OCI-LY1 (cell line): ENCODE measurements around the gene MFAP3L.

Experiments used
- H2AFZ ChIP-seq: fragments of 200-600 bp; sonication (generic), shearing (Covaris generic); 2 replicates; pipeline ENCODE4 v1.6.0; 2014; ENCODE audit warnings: antibody characterized with exemption, mild to moderate bottlenecking, low read length
- H3F3A ChIP-seq: fragments of 200-600 bp; sonication (generic), shearing (Covaris generic); 2 replicates; pipeline ENCODE4 v1.6.0; 2014; ENCODE audit warnings: mild to moderate bottlenecking, antibody characterized with exemption, low read length, moderate library complexity; ENCODE audit not compliant: insufficient read depth
- H3K27ac ChIP-seq: fragments of 200-600 bp; sonication (generic); 2 replicates; pipeline ENCODE4 v1.5.1; 2014; ENCODE audit warnings: low read length, mixed run types, mild to moderate bottlenecking, low read depth; ENCODE audit not compliant: poor library complexity, severe bottlenecking
- H3K27me3 ChIP-seq: fragments of 200-600 bp; sonication (generic); 2 replicates; pipeline ENCODE4 v1.6.0; 2014; ENCODE audit warnings: antibody characterized with exemption, mild to moderate bottlenecking, low read length, moderate library complexity; ENCODE audit not compliant: insufficient read depth
- H3K36me3 ChIP-seq: fragments of 200-600 bp; sonication (generic); 2 replicates; pipeline ENCODE4 v1.6.1; 2014; ENCODE audit warnings: mild to moderate bottlenecking, antibody characterized with exemption, low read length, moderate library complexity, mixed read lengths; ENCODE audit not compliant: insufficient read depth
- H3K4me1 ChIP-seq: fragments of 200-600 bp; sonication (generic); 2 replicates; pipeline ENCODE4 v1.5.1; 2014; ENCODE audit warnings: mild to moderate bottlenecking, low read length, moderate library complexity; ENCODE audit not compliant: insufficient read depth, severe bottlenecking
- H3K4me2 ChIP-seq: fragments of 200-600 bp; sonication (generic), shearing (Covaris generic); 2 replicates; pipeline ENCODE4 v1.6.1; 2014; ENCODE audit warnings: low read length
- H3K4me3 ChIP-seq: fragments of 200-600 bp; sonication (generic); 2 replicates; pipeline ENCODE4 v1.5.1; 2014; ENCODE audit warnings: low read length, low read depth, mild to moderate bottlenecking, mixed read lengths; ENCODE audit not compliant: poor library complexity, severe bottlenecking
- H3K79me2 ChIP-seq: fragments of 200-600 bp; shearing (Covaris generic); 2 replicates; pipeline ENCODE4 v1.6.1; 2016; ENCODE audit warnings: mixed run types, low read length, mixed read lengths; ENCODE audit not compliant: insufficient read depth
- H3K9ac ChIP-seq: fragments of 200-600 bp; sonication (generic), shearing (Covaris generic); 2 replicates; pipeline ENCODE4 v1.6.1; 2014; ENCODE audit warnings: mild to moderate bottlenecking, low read length, mixed read lengths
- H3K9me2 ChIP-seq: fragments of 200-600 bp; sonication (generic), shearing (Covaris generic); 2 replicates; pipeline ENCODE4 v1.6.1; 2014; ENCODE audit warnings: low read depth, mild to moderate bottlenecking, low read length, mixed read lengths
- H3K9me3 ChIP-seq: fragments of 200-600 bp; shearing (Covaris generic); 2 replicates; pipeline ENCODE4 v1.6.1; 2014; ENCODE audit warnings: low read length, mixed read lengths
- H4K20me1 ChIP-seq: fragments of 200-600 bp; sonication (generic), shearing (Covaris generic); 2 replicates; pipeline ENCODE4 v1.6.0; 2016; ENCODE audit warnings: mild to moderate bottlenecking, low read length; ENCODE audit not compliant: insufficient read depth
- EZH2 ChIP-seq: fragments of 200-600 bp; sonication (generic), shearing (Covaris generic); IDR thresholded peaks from 2 replicates; pipeline ENCODE4 v1.8.0; 2017; ENCODE audit warnings: borderline replicate concordance, mixed run types, mild to moderate bottlenecking, antibody characterized with exemption, low read length, moderate library complexity, mixed read lengths
- TF ChIP-seq, protein P1 (sequence below): fragments of 200-600 bp; sonication (generic), shearing (Covaris generic); IDR thresholded peaks from 2 replicates; pipeline ENCODE4 v1.5.1; 2017; ENCODE audit warnings: mild to moderate bottlenecking, antibody characterized with exemption, low read length, moderate library complexity, mixed read lengths

MFAP3L gene

DNA sequence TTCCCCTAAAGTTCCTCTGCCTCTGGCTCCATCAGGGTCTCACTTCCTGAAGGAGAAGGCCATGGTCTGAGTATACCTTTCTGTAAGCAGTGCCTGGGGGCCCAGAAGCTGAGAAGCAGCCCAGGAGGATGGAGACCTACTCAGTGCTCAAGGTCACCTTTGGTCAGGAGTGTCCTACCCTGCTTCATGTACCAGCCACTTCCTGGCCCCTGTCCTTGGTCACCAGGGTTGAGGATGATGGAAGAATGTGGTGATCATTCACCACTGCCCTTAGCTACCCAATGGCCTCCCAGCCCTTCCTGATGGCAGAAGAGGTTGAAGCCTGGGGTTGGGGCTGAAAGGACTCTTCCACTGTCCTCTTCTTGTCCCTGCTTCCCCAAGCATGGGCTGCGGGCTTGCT lies 9.0 kb upstream of the MFAP3L start:
- H3K9me3 ChIP-seq = no peaks in the 10 kb centered on the region
- no peaks in the 10 kb centered on the region for H3K36me3 ChIP-seq
- TF ChIP-seq, protein P1, sequence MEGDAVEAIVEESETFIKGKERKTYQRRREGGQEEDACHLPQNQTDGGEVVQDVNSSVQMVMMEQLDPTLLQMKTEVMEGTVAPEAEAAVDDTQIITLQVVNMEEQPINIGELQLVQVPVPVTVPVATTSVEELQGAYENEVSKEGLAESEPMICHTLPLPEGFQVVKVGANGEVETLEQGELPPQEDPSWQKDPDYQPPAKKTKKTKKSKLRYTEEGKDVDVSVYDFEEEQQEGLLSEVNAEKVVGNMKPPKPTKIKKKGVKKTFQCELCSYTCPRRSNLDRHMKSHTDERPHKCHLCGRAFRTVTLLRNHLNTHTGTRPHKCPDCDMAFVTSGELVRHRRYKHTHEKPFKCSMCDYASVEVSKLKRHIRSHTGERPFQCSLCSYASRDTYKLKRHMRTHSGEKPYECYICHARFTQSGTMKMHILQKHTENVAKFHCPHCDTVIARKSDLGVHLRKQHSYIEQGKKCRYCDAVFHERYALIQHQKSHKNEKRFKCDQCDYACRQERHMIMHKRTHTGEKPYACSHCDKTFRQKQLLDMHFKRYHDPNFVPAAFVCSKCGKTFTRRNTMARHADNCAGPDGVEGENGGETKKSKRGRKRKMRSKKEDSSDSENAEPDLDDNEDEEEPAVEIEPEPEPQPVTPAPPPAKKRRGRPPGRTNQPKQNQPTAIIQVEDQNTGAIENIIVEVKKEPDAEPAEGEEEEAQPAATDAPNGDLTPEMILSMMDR = no peak
- no peak for TF ChIP-seq EZH2
- no peaks in the 10 kb centered on the region for H4K20me1 ChIP-seq
- no peaks in the 10 kb centered on the region for H3K4me1 ChIP-seq
- H3K27me3 ChIP-seq = no peaks in the 10 kb centered on the region
- no peak overlapping the region for H3K4me3 ChIP-seq
- H3F3A ChIP-seq = no peaks in the 10 kb centered on the region
- H2AFZ ChIP-seq = no peak overlapping the region
- no peak overlapping the region for H3K27ac ChIP-seq
- no peak overlapping the region for H3K9ac ChIP-seq
- no peaks in the 10 kb centered on the region for H3K79me2 ChIP-seq
- H3K4me2 ChIP-seq = no peak overlapping the region
- no peaks in the 10 kb centered on the region for H3K9me2 ChIP-seq

DNA sequence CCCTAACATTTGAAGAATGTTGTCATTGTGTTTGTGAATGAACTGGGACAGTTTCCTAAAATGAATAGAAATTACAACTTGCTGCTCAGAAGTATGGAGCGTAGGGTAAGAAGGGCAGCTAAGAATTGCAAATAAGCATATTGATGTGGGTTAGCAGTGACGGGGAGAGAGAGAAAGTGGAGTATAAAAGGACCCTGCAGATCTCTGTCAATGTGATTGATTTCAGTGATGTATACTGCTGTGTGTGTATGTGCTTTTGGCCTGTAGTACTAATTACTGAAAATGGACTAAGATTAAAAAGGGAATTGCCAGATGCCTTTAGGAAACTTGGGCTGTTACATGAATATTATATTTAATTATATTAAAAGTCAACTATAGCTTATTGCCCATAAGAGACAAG lies 7.8 kb upstream of the MFAP3L start:
- Histone ChIP-seq H3K36me3 (no peaks in the 10 kb centered on the region), H3K4me2 (no peak overlapping the region), H3K79me2 (no peaks in the 10 kb centered on the region), H3F3A (no peaks in the 10 kb centered on the region), H3K4me3 (no peak overlapping the region), H3K27me3 (no peaks in the 10 kb centered on the region), H3K9me3 (no peaks in the 10 kb centered on the region), H2AFZ (no peak overlapping the region), H3K27ac (no peak overlapping the region), H4K20me1 (no peaks in the 10 kb centered on the region), H3K9me2 (no peaks in the 10 kb centered on the region), H3K9ac (no peak overlapping the region), H3K4me1 (no peaks in the 10 kb centered on the region)
- TF ChIP-seq, protein P1 = no peak
- TF ChIP-seq EZH2 = no peak

DNA sequence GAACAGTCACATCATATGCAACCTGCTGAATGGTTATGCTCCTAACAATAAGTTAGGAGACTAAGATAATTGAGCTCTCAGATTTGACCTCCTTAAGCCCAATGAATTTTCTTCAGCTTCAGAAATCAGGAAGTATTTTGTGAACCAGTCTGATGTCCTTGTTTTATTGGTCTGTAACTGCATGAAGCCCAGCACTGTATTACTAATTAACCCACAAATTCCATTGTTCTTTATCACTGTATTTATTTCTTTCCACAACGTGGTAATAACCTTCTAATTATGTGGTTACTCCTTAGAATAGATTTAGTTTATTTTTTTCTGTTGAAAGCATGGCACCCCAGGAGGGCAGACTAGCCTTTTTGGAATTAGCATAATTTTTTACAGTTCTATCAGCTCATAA lies 3.9 kb upstream of the MFAP3L start:
- Histone ChIP-seq H3K27me3 (no peaks in the 10 kb centered on the region), H3K79me2 (no peaks in the 10 kb centered on the region), H3K9me2 (no peaks in the 10 kb centered on the region), H3F3A (no peaks in the 10 kb centered on the region), H3K4me1 (no peaks in the 10 kb centered on the region), H3K4me3 (no peak overlapping the region), H2AFZ (no peak overlapping the region), H3K27ac (no peak overlapping the region), H3K4me2 (no peak overlapping the region), H3K9me3 (no peaks in the 10 kb centered on the region), H3K36me3 (no peaks in the 10 kb centered on the region), H3K9ac (no peak overlapping the region), H4K20me1 (no peaks in the 10 kb centered on the region)
- TF ChIP-seq, protein P1 = no peak
- TF ChIP-seq EZH2 = no peak
